ENCODE measurements around the gene CACNA1S.

DNA sequence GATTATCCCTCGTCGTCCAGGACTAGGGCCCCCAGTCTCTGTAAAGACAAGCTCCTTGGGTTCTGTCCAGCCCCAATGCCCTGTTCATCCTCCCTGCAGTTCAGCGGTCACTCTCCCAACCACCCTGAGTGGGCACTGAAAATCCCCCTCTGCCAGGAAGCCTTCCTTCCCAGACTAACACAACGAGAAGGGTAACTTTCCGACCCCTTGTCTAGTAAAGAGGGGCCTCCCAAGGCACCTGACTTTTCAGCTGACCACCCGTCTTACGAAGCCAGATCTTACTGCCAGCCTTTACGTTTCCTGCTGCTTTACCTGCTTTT, 28.7 kb upstream of the CACNA1S start:
- TF ChIP-seq, protein P1, sequence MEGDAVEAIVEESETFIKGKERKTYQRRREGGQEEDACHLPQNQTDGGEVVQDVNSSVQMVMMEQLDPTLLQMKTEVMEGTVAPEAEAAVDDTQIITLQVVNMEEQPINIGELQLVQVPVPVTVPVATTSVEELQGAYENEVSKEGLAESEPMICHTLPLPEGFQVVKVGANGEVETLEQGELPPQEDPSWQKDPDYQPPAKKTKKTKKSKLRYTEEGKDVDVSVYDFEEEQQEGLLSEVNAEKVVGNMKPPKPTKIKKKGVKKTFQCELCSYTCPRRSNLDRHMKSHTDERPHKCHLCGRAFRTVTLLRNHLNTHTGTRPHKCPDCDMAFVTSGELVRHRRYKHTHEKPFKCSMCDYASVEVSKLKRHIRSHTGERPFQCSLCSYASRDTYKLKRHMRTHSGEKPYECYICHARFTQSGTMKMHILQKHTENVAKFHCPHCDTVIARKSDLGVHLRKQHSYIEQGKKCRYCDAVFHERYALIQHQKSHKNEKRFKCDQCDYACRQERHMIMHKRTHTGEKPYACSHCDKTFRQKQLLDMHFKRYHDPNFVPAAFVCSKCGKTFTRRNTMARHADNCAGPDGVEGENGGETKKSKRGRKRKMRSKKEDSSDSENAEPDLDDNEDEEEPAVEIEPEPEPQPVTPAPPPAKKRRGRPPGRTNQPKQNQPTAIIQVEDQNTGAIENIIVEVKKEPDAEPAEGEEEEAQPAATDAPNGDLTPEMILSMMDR (IDR thresholded peaks at IDR 0.05): no peak
- no peak for TF ChIP-seq ZFX (IDR thresholded peaks at IDR 0.05; ENCODE audit: borderline replicate concordance)
